ES-I3 (cell line): ENCODE data around the gene SGMS1.

ENCODE experiments used
- H3K36me3 ChIP-seq: 2 replicates; pipeline ENCODE4 v1.6.1; 2013; ENCODE audit warnings: mild to moderate bottlenecking, low read length, control low read depth, moderate library complexity; ENCODE audit not compliant: insufficient read depth
- H3K4me1 ChIP-seq: 2 replicates; pipeline ENCODE4 v1.6.1; 2013; ENCODE audit warnings: mild to moderate bottlenecking, control low read depth, low read length; ENCODE audit not compliant: insufficient read depth
- H3K9ac ChIP-seq: 2 replicates; pipeline ENCODE4 v1.6.1; 2013; ENCODE audit warnings: low read depth, mild to moderate bottlenecking, low read length, moderate library complexity
- H3K9me3 ChIP-seq: 2 replicates; pipeline ENCODE4 v1.6.1; 2013; ENCODE audit warnings: mild to moderate bottlenecking, low read length, moderate library complexity; ENCODE audit not compliant: control insufficient read depth, insufficient read depth

SGMS1 gene

DNA sequence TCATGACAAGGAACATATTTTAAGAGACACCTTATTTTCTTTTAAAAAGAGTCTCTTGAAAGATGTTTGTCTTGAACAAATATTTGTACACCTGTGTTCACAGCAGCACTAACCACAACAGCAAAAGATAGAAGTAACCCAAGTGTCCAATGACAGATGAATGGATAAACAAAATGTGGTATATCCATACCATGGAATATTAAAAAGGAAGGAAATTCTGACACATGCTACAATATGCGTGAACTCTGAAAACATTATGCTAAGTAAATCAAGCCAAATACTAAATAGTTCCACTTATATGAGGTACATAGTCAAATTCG, 17.8 kb downstream of the SGMS1 start:
- H3K36me3 ChIP-seq: no peaks in the 10 kb centered on the region
- H3K4me1 ChIP-seq: peaks cover 4% of the 10 kb centered on the region; the same call in 1 of the 2 replicates
- H3K9me3 ChIP-seq: no peaks in the 10 kb centered on the region
- H3K9ac ChIP-seq: no peak overlapping the region

DNA sequence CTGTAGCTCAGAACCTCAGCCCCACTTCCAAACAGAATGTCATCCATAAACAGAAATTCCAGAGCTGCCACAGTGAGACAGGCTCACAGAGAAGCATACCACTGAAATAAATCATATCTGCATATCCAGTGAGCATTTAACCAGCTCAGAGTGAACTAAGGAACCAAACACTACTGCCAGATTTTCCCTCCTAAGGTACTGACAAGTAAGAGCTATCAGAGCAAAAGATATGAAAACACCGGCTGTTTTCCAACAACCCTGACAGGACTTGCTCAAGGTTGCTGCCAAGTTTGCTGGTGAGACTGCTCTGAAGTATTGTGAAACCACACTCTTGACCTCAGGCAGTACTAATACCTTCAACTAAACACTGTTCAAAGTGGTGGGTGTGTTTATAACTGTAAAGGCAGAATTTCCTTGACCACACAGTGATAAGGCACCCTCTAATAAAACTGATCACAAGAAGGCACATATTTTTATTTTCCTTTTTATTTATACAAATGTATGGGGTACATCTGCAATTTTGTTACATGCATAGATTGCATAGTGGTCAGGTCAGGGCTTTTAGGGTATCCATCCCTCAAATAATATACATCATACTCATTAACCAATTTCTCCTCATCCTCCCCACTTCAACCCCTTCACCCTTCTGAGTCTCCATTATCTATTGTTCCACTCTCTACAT, 18.3 kb downstream of the SGMS1 start:
- H3K9me3 ChIP-seq: no peaks in the 10 kb centered on the region
- H3K36me3 ChIP-seq: no peaks in the 10 kb centered on the region
- peaks cover 4% of the 10 kb centered on the region; the same call in 1 of the 2 replicates for H3K4me1 ChIP-seq
- H3K9ac ChIP-seq: no peak overlapping the region

DNA sequence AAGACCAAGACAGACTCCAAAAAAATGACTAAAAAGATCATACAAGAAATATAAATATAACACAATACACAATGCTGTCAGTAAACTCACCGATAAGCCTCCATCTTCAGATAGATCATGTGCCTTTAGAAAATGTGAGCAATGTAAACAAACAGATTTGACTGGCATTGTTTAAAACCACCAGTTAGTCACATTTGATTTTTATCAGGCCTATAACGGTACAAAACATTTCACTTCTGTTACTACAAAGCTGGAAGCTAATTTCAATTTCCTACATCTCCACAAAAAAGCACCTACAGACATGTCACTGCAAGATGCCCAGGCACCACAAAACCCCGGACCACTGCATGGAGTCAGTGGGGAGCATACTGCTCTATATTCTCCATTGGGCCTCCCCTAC, 18.9 kb downstream of the SGMS1 start:
- Histone ChIP-seq H3K36me3 (no peaks in the 10 kb centered on the region), H3K9me3 (no peaks in the 10 kb centered on the region), H3K4me1 (peaks cover 4% of the 10 kb centered on the region; the same call in 1 of the 2 replicates), H3K9ac (no peak overlapping the region)

DNA sequence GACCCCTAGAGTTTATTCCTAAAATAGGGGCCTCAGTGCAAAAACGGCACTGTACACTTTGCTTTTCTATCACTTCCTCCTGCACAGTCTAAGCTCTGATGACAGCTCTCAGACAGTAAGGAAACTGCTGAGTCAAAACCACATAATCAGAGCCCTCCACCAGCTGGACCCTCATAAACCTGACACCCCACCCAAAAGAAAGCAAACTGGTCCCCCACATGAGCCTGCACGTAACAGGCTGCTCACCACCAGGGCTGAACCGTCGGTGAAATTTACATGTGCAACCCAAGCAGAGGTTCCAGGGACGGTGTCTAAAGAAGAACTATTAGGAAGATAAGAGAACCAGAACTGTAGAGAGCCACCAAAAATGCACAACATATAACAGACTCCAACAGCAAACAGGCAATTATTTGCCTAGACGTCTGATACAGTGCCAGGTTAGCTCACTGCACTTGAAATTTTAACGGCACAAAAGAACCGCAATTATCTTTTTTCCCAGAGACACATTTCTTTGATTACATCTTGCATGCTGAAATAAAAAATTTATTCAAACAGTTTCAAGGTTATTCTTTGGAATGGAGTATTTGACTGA, 19.6 kb downstream of the SGMS1 start:
- Histone ChIP-seq H3K9me3 (no peaks in the 10 kb centered on the region), H3K4me1 (peaks cover 4% of the 10 kb centered on the region; the same call in 1 of the 2 replicates), H3K9ac (no peak overlapping the region), H3K36me3 (no peaks in the 10 kb centered on the region)

DNA sequence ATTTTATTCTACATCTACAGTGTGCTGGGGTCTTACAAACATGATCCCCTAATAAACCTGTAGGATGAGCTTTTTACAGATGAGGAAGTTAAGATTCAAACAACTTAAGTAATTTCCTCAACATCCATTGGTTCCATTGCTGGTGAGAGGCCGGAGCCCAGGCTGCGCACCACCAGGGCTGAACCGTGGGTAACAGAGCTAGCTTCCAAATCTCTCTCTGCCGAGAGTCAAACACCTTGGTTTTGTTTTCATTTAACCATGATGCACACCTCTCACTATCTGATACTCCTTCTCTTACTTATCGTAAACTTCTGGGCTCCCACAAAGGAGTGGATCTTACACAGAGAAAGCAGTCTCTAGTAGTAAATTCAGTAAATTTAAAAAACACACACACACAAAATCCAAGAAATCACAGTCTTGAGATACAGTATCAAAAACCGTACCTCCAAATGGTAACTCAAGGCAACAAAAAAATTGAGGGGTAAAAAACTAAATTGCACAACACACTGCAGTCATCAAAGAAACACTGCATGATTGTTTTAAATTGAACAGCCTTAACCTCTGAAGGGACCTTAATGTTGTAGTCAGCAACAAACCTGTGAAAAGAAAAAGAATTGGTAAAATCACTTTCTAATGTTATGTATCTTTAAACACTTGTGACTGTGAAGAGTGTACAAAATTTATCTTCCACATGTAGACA, 20.5 kb downstream of the SGMS1 start:
- Histone ChIP-seq H3K9ac (no peak overlapping the region; the same call in 1 of the 2 replicates), H3K4me1 (peaks cover 4% of the 10 kb centered on the region; the same call in 1 of the 2 replicates)

DNA sequence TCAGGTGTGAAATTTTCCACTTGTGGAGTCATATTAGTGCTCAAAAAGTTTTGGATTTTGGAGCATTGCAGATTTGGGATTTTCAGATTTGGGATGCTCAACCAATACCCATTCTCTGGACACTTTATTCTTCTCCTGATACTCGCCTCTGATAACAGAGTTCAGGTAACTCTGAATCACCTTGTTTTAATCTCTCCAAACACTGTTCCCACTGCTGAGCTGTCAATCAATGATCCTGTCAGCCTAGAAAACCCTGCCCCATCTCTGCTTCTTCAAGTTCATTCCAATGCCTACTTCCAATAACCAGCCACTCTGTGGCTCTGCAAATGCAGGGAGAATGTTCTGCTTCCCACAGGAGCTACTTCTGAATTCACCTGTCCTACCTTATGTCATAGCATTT, 21.8 kb downstream of the SGMS1 start:
- H3K36me3 ChIP-seq: no peaks in the 10 kb centered on the region
- no peaks in the 10 kb centered on the region for H3K9me3 ChIP-seq
- H3K4me1 ChIP-seq: peaks cover 4% of the 10 kb centered on the region; the same call in 1 of the 2 replicates
- H3K9ac ChIP-seq: no peak overlapping the region

More for the DNA sequence above, 20.5 kb downstream of the SGMS1 start:
- Histone ChIP-seq H3K36me3 (no peaks in the 10 kb centered on the region), H3K9me3 (no peaks in the 10 kb centered on the region)

DNA sequence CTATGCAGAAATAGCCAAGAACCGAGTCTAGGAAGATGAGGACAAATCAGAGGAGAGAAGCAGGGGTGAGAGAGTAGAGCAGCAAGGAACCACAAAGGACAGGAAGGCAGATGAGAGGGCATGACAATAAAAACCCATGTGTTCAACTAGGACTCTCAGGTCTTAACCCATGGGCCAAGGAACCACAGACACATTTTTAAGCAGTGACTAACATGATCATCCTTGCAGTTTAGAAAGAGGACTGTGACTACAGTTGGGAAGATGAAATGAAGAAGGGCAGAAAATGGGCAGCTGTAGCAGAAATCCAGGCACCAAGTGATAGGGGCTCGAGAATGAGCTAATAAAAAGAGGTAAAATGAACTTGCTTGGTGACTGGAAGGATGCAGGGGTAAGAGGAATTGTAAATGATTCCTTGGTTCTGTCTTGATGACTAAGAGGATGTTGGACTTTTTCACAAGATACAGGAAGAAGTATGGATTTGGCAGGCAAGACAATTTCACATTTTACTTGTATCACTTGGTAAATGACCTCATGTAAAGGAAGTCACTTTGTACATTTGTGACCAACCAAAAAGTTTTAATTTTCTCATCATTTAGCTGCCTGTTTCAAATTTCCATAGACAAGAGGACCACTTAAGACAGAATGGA, 22.8 kb downstream of the SGMS1 start:
- no peaks in the 10 kb centered on the region for H3K9me3 ChIP-seq
- peaks cover 4% of the 10 kb centered on the region; the same call in 1 of the 2 replicates for H3K4me1 ChIP-seq
- H3K9ac ChIP-seq: no peak overlapping the region
- H3K36me3 ChIP-seq: no peaks in the 10 kb centered on the region

DNA sequence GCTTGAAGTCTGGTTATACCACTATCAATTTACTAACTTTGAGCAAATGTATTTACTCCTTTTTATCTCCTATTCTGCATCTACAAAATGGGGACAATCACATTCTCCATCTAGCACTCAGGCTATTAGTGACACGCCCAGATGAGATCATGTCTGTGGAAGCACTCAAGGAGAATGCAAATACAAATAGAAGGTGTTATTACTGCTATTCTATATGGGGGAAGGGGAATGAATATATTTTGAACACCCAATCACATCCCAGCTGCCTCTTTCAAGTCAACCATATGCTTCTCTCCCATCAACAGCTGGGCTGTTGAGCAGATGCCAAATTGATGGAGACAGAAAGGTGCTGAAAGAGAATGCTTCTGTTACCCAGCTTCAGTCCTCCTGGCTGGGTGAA, 23.5 kb downstream of the SGMS1 start:
- Histone ChIP-seq H3K4me1 (peaks cover 4% of the 10 kb centered on the region; the same call in 1 of the 2 replicates), H3K9ac (no peak overlapping the region), H3K9me3 (no peaks in the 10 kb centered on the region), H3K36me3 (no peaks in the 10 kb centered on the region)

DNA sequence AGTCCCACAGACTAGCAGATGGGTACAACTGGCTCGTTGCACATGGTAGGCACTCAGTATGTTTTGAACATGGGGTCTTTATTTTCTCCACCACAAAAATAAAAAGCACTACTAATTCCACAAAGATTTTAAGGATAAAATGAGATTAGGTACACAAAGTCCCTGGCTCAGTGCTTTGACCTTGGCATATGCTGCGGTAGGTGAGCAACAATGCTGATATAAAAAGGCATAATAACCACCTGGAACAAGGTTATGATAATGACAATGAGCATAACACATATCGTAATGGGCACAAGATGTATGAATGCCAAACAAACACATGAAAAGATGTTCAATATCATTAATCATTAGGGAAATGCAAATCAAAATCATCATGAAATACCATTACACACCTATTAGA, 26.9 kb downstream of the SGMS1 start:
- no peak overlapping the region for H3K9ac ChIP-seq
- H3K9me3 ChIP-seq: no peaks in the 10 kb centered on the region
- no peaks in the 10 kb centered on the region for H3K36me3 ChIP-seq
- H3K4me1 ChIP-seq: no peaks in the 10 kb centered on the region; the same call in 1 of the 2 replicates

DNA sequence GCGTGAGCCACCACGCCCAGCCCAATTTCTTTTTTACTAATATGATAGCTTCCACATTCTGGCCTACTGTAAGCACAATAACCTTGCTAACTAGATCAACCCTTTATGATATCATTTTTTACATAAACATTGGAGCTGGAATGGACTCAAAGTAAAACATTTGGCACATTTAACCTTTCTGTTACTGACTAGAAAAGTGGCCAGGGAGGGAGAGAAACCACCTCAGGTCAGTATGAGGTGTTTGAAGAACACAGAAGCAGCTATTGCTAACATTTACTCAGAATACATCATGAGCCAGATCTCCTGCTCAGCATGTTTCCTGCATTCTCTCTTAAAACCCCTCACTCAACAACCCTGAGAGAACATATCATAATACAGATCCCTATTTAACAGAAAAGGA, 27.3 kb downstream of the SGMS1 start:
- Histone ChIP-seq H3K4me1 (no peaks in the 10 kb centered on the region), H3K9me3 (no peaks in the 10 kb centered on the region), H3K9ac (no peak overlapping the region), H3K36me3 (no peaks in the 10 kb centered on the region)

DNA sequence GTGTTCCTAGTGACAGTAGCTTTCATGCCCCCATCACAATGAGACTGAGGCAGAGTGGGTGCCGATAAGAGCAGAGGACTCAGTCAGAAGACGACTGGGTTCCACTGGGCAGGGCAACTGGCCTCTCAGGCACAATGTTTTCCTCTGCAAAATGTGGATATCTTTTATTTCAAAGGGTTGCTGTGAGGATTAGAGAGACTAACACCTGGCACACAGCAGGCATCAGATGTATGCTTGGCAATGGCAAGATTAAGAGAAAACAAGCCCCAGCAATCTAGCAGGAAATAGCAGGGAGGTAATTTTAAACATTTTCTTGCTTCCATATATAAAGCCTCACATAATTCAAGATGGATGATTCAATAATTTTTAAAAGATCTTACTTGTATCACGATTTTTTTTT, 28.0 kb downstream of the SGMS1 start:
- Histone ChIP-seq H3K9me3 (no peaks in the 10 kb centered on the region), H3K4me1 (no peaks in the 10 kb centered on the region), H3K36me3 (no peaks in the 10 kb centered on the region), H3K9ac (no peak overlapping the region)

DNA sequence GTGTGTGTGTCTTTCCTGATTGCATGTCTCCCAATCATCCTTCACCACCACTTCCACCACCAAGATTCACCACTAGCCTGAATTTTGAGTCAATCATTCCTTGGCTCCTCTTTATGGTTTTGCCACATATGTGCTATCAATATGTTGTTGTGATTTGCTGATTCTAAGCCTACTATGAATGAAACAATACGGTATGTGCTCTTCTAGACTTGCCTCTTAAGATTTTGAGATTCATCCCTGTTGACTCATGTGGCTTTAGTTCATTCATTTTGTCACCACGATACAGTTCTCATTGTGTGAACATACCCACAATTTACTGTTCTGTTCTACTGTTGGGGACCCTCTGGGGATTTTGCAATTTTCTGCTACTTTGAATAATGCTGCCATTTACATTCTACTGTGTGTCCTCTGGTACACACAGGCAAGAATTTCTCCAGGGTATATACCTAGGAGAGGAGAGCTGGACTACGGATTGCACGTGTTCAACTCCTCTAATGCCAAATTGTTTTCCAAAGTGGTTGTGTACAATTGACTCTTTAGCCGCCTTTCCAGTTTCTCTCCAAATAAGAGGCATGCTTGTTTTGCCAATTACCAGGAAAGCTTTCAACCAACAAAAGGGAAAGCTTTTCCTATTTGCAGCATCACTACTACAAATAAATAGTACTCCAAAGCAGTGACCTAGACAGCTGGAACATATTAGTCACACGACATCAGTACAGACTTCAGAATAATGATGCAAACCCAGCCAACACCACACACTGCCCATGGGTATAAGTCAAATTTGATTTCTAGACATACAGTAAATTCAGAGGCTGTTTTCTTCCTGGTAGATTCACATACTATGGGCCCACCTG, 30.0 kb downstream of the SGMS1 start:
- no peaks in the 10 kb centered on the region for H3K4me1 ChIP-seq
- no peaks in the 10 kb centered on the region for H3K9me3 ChIP-seq
- no peak overlapping the region for H3K9ac ChIP-seq
- no peaks in the 10 kb centered on the region for H3K36me3 ChIP-seq

DNA sequence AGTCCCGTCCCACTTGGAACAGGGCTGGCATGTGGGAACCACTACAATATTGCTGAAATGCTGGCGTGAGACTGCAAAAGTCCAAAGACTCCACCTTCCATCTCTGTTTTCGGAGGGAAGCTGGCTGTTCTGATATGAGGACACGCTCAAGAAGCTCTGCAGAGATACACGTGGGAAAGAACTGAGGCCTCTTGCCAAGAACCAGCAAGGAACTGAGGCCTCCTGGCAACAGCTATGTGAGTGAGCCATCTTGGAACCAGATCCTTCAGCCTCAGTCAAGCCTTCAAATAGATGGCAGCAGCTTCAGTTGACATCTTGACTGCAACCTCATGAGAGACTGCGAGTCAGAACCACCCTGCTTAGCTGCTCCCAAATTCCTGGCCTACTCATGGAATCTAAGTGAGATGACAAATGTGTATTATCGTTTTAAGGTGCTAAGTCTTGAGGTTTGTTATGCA, 30.8 kb downstream of the SGMS1 start:
- Histone ChIP-seq H3K9ac (no peak overlapping the region), H3K9me3 (no peaks in the 10 kb centered on the region), H3K4me1 (no peaks in the 10 kb centered on the region), H3K36me3 (no peaks in the 10 kb centered on the region)

DNA sequence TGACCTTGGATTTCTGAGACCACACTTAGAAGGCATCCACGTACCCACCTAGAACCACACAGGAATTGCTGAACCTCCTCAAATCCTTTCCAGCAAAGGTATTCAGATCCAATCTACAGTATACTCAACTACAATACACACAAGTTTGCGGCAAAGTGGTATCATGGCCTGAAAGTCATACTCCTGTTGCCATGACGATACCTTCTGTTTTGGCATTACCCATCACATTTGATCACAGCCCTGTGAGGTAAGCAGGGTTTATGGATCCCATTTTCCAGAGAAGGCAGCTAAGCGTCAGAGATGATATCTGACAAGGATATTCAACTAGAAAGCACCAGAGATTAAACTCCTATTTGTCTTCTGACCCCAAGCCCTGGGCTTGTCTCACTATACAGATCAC, 32.8 kb downstream of the SGMS1 start:
- H3K4me1 ChIP-seq: no peaks in the 10 kb centered on the region; the same call in 1 of the 2 replicates
- H3K9ac ChIP-seq: no peak overlapping the region
- H3K9me3 ChIP-seq: no peaks in the 10 kb centered on the region
- H3K36me3 ChIP-seq: no peaks in the 10 kb centered on the region
